Measurements from ENCODE around the gene TSPAN18.
A peak's percentile ranks its signal among the peaks of the same experiment; 100 is the strongest.

TSPAN18 gene

DNA sequence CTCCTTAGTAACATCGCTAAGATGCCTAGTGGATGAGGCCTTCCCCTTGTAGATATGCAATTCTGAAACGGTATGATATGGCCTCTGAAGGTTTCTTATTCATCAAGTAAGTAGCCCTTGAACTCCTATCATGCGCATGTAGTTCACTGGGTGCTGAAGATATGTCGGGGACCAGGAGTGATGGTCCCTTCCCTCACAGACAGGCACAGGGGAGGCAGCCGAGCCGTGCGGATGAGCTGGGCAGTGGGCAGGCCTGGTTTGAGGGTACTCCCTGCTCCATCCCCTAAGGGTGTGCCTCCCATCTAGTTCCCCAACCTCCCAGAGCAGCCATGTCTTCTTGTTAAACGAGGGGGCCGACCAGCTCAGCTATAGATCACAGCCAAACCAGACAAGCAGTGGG is 183.8 kb downstream of the TSPAN18 start:
- Histone ChIP-seq H3K9me3 (ENCODE audit: insufficient read depth, low read depth, low read length) (no peaks in the 10 kb centered on the region), H2AK5ac (ENCODE audit: low read length) (no peak overlapping the region), H2BK120ac (ENCODE audit: insufficient read depth, low read length, poor library complexity) (no peak overlapping the region), H3K4me1 (ENCODE audit: control insufficient read depth in 1 of 2, insufficient read depth in 2 of 2, low read length in 2 of 2) (no peaks in the 10 kb centered on the region), H3K27me3 (ENCODE audit: insufficient read depth, low read length) (no peaks in the 10 kb centered on the region), H2BK5ac (ENCODE audit: low read depth, low read length, poor library complexity) (no peak overlapping the region), H3K4me3 (ENCODE audit: low read depth, low read length) (no peak overlapping the region), H2AFZ (ENCODE audit: insufficient read depth, low read length, poor library complexity) (no peak overlapping the region), H4K8ac (ENCODE audit: low read depth, low read length) (no peak overlapping the region), H4K91ac (ENCODE audit: low read depth, low read length) (no peak overlapping the region), H3K36me3 (ENCODE audit: control insufficient read depth in 1 of 2, insufficient read depth in 2 of 2, low read length in 2 of 2) (no peaks in the 10 kb centered on the region), H3K79me1 (ENCODE audit: low read length) (no peaks in the 10 kb centered on the region), H3K14ac (ENCODE audit: low read length) (no peak overlapping the region), H3K27ac (ENCODE audit: low read depth, low read length) (no peak overlapping the region), H4K12ac (ENCODE audit: low read depth, low read length) (no peak overlapping the region), H3K79me2 (ENCODE audit: control insufficient read depth, insufficient read depth, low read length, poor library complexity) (no peaks in the 10 kb centered on the region), H3K4me2 (ENCODE audit: low read length) (no peak overlapping the region), H2BK12ac (ENCODE audit: low read length) (no peak overlapping the region), H3K9ac (ENCODE audit: low read length) (no peak overlapping the region), H3K23ac (ENCODE audit: low read length) (no peak overlapping the region), H3K4ac (ENCODE audit: low read depth, low read length) (no peak overlapping the region), H3K18ac (ENCODE audit: low read length) (no peak overlapping the region)
- WGBS (ENCODE audit: extremely low coverage, insufficient coverage, insufficient read length): no CpG with 5 or more reads among the region's 9 CpGs
- DNase-seq: no peak

- H2BK5ac ChIP-seq (ENCODE audit: low read depth, low read length, poor library complexity): no peak overlapping the region
- no peaks in the 10 kb centered on the region for H3K4me1 ChIP-seq (ENCODE audit: control insufficient read depth in 1 of 2, insufficient read depth in 2 of 2, low read length in 2 of 2)
- no peak overlapping the region for H4K8ac ChIP-seq (ENCODE audit: low read depth, low read length)
- H3K14ac ChIP-seq (ENCODE audit: low read length): no peak overlapping the region
- peak overlapping the region; percentile 39 for H3K4me2 ChIP-seq (ENCODE audit: low read length)
- no peaks in the 10 kb centered on the region for H3K9me3 ChIP-seq (ENCODE audit: insufficient read depth, low read depth, low read length)
- H2BK120ac ChIP-seq (ENCODE audit: insufficient read depth, low read length, poor library complexity): no peak overlapping the region
- H4K12ac ChIP-seq (ENCODE audit: low read depth, low read length): no peak overlapping the region
- no peak overlapping the region for H2AFZ ChIP-seq (ENCODE audit: insufficient read depth, low read length, poor library complexity)
- no CpG with 5 or more reads among the region's 24 CpGs for WGBS (ENCODE audit: extremely low coverage, insufficient coverage, insufficient read length)
- no peak overlapping the region for H4K91ac ChIP-seq (ENCODE audit: low read depth, low read length)
- H3K79me2 ChIP-seq (ENCODE audit: control insufficient read depth, insufficient read depth, low read length, poor library complexity): no peaks in the 10 kb centered on the region
- DNase-seq: peak; percentile 89 to 98
- no peak overlapping the region for H3K4ac ChIP-seq (ENCODE audit: low read depth, low read length)
- no peak overlapping the region for H2BK12ac ChIP-seq (ENCODE audit: low read length)
- H3K79me1 ChIP-seq (ENCODE audit: low read length): no peaks in the 10 kb centered on the region
- no peak overlapping the region for H3K27ac ChIP-seq (ENCODE audit: low read depth, low read length)
- no peak overlapping the region for H3K23ac ChIP-seq (ENCODE audit: low read length)
- no peak overlapping the region for H2AK5ac ChIP-seq (ENCODE audit: low read length)
- no peaks in the 10 kb centered on the region for H3K36me3 ChIP-seq (ENCODE audit: control insufficient read depth in 1 of 2, insufficient read depth in 2 of 2, low read length in 2 of 2)
- no peaks in the 10 kb centered on the region for H3K27me3 ChIP-seq (ENCODE audit: insufficient read depth, low read length)
- no peak overlapping the region for H3K18ac ChIP-seq (ENCODE audit: low read length)
- H3K9ac ChIP-seq (ENCODE audit: low read length): no peak overlapping the region
- no peak overlapping the region for H3K4me3 ChIP-seq (ENCODE audit: low read depth, low read length)
Observed at GRCh38 chr11:44911029-44911814, 184.5 kb downstream of the TSPAN18 start.

DNA sequence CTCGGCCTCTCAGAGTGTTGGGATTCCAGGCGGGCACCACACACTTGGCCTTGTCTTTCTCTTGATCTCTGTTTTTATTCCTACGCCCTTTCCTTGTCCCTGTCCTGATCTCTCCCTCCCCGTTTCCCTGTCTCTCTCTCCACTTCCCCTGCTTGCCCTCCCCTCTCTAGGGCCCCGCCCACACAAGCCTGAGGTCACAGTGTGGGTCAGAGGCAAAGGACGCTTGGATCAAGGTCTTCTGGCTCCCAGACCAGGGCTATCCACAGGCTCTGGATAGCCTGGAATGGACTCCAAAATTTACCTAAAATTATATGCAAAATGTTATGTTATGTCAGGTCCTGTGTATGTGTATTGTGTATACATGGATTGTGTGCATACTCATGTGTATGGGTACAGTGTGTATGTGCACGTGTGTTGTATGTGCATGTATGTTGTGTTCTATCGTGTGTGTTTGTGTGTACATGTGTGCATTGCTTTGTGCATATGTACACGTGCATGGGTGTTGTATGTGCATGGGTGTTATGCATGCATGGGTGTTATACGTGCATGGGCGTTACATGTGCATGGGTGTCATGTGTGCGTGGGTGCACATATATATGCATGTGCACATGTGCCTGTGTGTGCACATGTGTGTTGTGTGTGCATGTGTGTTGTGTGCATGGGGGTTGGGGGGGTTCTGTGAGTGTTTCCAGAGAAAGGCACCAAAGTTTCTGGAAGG is 185.7 kb downstream of the TSPAN18 start:
- Histone ChIP-seq H3K79me1 (ENCODE audit: low read length) (no peaks in the 10 kb centered on the region), H2AK5ac (ENCODE audit: low read length) (no peak overlapping the region), H2BK120ac (ENCODE audit: insufficient read depth, low read length, poor library complexity) (no peak overlapping the region), H4K8ac (ENCODE audit: low read depth, low read length) (no peak overlapping the region), H3K27me3 (ENCODE audit: insufficient read depth, low read length) (no peaks in the 10 kb centered on the region), H3K23ac (ENCODE audit: low read length) (peak overlapping the region; percentile 3), H3K4me3 (ENCODE audit: low read depth, low read length) (no peak overlapping the region), H3K14ac (ENCODE audit: low read length) (no peak overlapping the region), H3K4me1 (ENCODE audit: control insufficient read depth in 1 of 2, insufficient read depth in 2 of 2, low read length in 2 of 2) (no peaks in the 10 kb centered on the region), H4K91ac (ENCODE audit: low read depth, low read length) (no peak overlapping the region), H3K4me2 (ENCODE audit: low read length) (no peak overlapping the region), H4K12ac (ENCODE audit: low read depth, low read length) (no peak overlapping the region), H2AFZ (ENCODE audit: insufficient read depth, low read length, poor library complexity) (no peak overlapping the region), H3K9ac (ENCODE audit: low read length) (no peak overlapping the region), H3K9me3 (ENCODE audit: insufficient read depth, low read depth, low read length) (no peaks in the 10 kb centered on the region), H2BK5ac (ENCODE audit: low read depth, low read length, poor library complexity) (no peak overlapping the region), H3K36me3 (ENCODE audit: control insufficient read depth in 1 of 2, insufficient read depth in 2 of 2, low read length in 2 of 2) (no peaks in the 10 kb centered on the region), H3K79me2 (ENCODE audit: control insufficient read depth, insufficient read depth, low read length, poor library complexity) (no peaks in the 10 kb centered on the region), H3K18ac (ENCODE audit: low read length) (no peak overlapping the region), H3K27ac (ENCODE audit: low read depth, low read length) (no peak overlapping the region), H2BK12ac (ENCODE audit: low read length) (no peak overlapping the region), H3K4ac (ENCODE audit: low read depth, low read length) (no peak overlapping the region)
- WGBS (ENCODE audit: extremely low coverage, insufficient coverage, insufficient read length): no CpG with 5 or more reads among the region's 12 CpGs
- DNase-seq: no peak

DNA sequence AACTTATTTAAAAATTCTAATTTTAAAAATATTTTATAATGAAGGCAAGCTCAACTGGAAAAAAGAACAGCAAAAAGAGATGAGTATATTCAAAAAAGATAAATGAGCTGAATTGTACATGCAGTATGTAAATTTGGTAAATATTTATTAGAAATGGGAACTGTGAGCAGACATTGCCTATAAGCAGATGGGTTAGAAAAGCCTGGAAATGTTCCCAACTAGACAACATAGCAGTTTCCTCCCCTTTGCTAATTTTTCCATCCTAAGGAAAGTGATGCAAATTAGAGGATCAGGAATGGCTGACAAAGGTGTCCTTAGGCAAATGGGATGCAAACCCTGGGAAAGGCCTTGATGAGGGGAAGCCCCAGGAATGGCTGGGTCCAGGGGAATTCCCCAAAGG is 186.7 kb downstream of the TSPAN18 start:
- Histone ChIP-seq H3K18ac (ENCODE audit: low read length) (no peak overlapping the region), H2BK120ac (ENCODE audit: insufficient read depth, low read length, poor library complexity) (no peak overlapping the region), H3K36me3 (ENCODE audit: control insufficient read depth in 1 of 2, insufficient read depth in 2 of 2, low read length in 2 of 2) (no peaks in the 10 kb centered on the region), H3K14ac (ENCODE audit: low read length) (no peak overlapping the region), H4K8ac (ENCODE audit: low read depth, low read length) (no peak overlapping the region), H3K27ac (ENCODE audit: low read depth, low read length) (no peak overlapping the region), H3K27me3 (ENCODE audit: insufficient read depth, low read length) (no peaks in the 10 kb centered on the region), H2BK12ac (ENCODE audit: low read length) (no peak overlapping the region), H3K23ac (ENCODE audit: low read length) (no peak overlapping the region), H2BK5ac (ENCODE audit: low read depth, low read length, poor library complexity) (no peak overlapping the region), H3K4me3 (ENCODE audit: low read depth, low read length) (no peak overlapping the region), H3K4ac (ENCODE audit: low read depth, low read length) (no peak overlapping the region), H3K9ac (ENCODE audit: low read length) (no peak overlapping the region), H3K4me1 (ENCODE audit: control insufficient read depth in 1 of 2, insufficient read depth in 2 of 2, low read length in 2 of 2) (no peaks in the 10 kb centered on the region), H2AK5ac (ENCODE audit: low read length) (no peak overlapping the region), H2AFZ (ENCODE audit: insufficient read depth, low read length, poor library complexity) (no peak overlapping the region), H3K79me2 (ENCODE audit: control insufficient read depth, insufficient read depth, low read length, poor library complexity) (no peaks in the 10 kb centered on the region), H4K12ac (ENCODE audit: low read depth, low read length) (no peak overlapping the region), H3K4me2 (ENCODE audit: low read length) (no peak overlapping the region), H3K79me1 (ENCODE audit: low read length) (no peaks in the 10 kb centered on the region), H4K91ac (ENCODE audit: low read depth, low read length) (no peak overlapping the region), H3K9me3 (ENCODE audit: insufficient read depth, low read depth, low read length) (no peaks in the 10 kb centered on the region)
- no peak for DNase-seq
